ENCODE results near the gene NOSIP.

DNA sequence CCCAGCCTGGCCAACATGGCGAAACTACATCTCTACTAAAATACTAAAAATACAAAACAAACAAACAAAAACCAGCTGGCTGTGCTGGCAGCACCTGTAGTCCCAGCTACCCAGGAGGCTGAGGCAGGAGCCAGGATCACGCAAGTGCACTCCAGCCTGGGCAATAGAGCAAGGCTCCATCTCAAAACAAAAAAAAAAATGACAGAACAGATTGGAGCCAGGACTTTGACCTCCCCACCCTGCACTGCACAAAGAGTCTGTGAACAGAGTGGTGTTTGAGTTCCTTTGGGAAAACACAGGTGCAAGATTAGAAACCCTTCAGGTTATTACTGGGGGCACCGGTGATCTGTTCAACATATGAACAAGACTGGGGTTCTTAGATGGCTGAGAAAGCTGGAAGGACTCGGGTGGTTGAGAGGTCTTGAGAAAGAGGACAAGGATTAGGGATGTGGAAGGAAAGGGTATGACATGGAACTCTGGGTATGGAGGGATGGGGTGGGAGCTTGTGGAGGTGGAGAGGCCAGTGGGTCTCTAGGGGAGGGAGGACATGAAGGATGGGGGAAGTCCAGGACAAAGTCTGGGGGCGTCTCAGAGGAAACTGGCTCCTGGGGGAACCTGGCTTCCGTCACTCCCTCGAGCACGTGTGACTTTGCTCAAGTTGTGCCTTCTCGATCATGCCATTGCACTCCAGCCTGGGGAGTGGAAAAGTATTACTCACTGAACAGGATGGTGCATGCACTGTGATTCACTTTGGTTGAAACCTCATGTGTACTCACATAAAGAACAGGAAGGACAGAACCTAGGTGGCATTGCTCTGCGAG lies 26.7 kb downstream of the NOSIP start:
- TF ChIP-seq CTCF (conservative IDR thresholded peaks at IDR 0.05; ENCODE audit: low read depth, low read length) (no peak), POLR2A (IDR thresholded peaks at IDR 0.05; ENCODE audit: low read depth, low read length) (no peak), RCOR1 (IDR thresholded peaks at IDR 0.05; ENCODE audit: insufficient replicate concordance, low read length) (no peak), CEBPB (IDR thresholded peaks at IDR 0.05; ENCODE audit: low read depth, low read length) (no peak), MXI1 (IDR thresholded peaks at IDR 0.05; ENCODE audit: borderline replicate concordance, low read depth, low read length) (no peak), MAZ (IDR thresholded peaks at IDR 0.05; ENCODE audit: borderline replicate concordance, low read depth, low read length) (no peak), RAD21 (IDR thresholded peaks at IDR 0.05; ENCODE audit: low read length) (no peak), NFE2L2 (IDR thresholded peaks at IDR 0.05; ENCODE audit: low read depth, low read length) (no peak), CHD1 (IDR thresholded peaks at IDR 0.05; ENCODE audit: low read depth, low read length) (no peak)

Measured in IMR-90 (cell line).